Nephron progenitor cell (in vitro differentiated cells): ENCODE data around the gene AGTRAP.
A peak's percentile ranks its signal among the peaks of the same experiment; 100 is the strongest.

Source experiments
- DNase-seq: peaks from one replicate; pipeline ENCODE4 v3.0.0; 2021
- H3K27ac Mint-ChIP-seq: 2 replicates; pipeline ENCODE4 v1.8.0; 2021; ENCODE audit warnings: mild to moderate bottlenecking, moderate library complexity, mixed read lengths
- H3K27me3 Mint-ChIP-seq: 2 replicates; pipeline ENCODE4 v1.8.0; 2021; ENCODE audit warnings: mild to moderate bottlenecking, low read depth, mixed read lengths; ENCODE audit not compliant: poor library complexity
- H3K36me3 Mint-ChIP-seq: 2 replicates; pipeline ENCODE4 v1.8.0; 2021; ENCODE audit warnings: low read depth, mixed read lengths
- H3K4me1 Mint-ChIP-seq: 2 replicates; pipeline ENCODE4 v1.8.0; 2021; ENCODE audit warnings: mixed read lengths
- H3K4me3 Mint-ChIP-seq: 2 replicates; pipeline ENCODE4 v1.8.0; 2021; ENCODE audit warnings: mild to moderate bottlenecking, moderate library complexity, mixed read lengths
- H3K9me3 Mint-ChIP-seq: 2 replicates; pipeline ENCODE4 v1.8.0; 2021; ENCODE audit warnings: mild to moderate bottlenecking, moderate library complexity, mixed read lengths
- TF ChIP-seq, protein P1 (sequence below): fragments of 200-600 bp; sonication (generic); IDR thresholded peaks from 2 replicates; pipeline ENCODE4 v1.5.0; 2021; ENCODE audit warnings: antibody characterized with exemption

AGTRAP gene

GRCh38 chr1:11794446-11795237, 58.7 kb downstream of the AGTRAP start:
- Mint-ChIP-seq H3K36me3 (peaks cover 46% of the 10 kb centered on the region), H3K27ac (no peak overlapping the region), H3K9me3 (no peaks in the 10 kb centered on the region)

GRCh38 chr1:11795238-11795890, 59.4 kb downstream of the AGTRAP start:
- H3K4me3 Mint-ChIP-seq: peak overlapping the region; percentile 50
- peak overlapping the region; percentile 40 for H3K27ac Mint-ChIP-seq
- no peak for DNase-seq
- H3K9me3 Mint-ChIP-seq: no peaks in the 10 kb centered on the region
- H3K27me3 Mint-ChIP-seq: no peaks in the 10 kb centered on the region
- H3K36me3 Mint-ChIP-seq: peaks cover 50% of the 10 kb centered on the region
- H3K4me1 Mint-ChIP-seq: peaks cover 55% of the 10 kb centered on the region
- TF ChIP-seq, protein P1, sequence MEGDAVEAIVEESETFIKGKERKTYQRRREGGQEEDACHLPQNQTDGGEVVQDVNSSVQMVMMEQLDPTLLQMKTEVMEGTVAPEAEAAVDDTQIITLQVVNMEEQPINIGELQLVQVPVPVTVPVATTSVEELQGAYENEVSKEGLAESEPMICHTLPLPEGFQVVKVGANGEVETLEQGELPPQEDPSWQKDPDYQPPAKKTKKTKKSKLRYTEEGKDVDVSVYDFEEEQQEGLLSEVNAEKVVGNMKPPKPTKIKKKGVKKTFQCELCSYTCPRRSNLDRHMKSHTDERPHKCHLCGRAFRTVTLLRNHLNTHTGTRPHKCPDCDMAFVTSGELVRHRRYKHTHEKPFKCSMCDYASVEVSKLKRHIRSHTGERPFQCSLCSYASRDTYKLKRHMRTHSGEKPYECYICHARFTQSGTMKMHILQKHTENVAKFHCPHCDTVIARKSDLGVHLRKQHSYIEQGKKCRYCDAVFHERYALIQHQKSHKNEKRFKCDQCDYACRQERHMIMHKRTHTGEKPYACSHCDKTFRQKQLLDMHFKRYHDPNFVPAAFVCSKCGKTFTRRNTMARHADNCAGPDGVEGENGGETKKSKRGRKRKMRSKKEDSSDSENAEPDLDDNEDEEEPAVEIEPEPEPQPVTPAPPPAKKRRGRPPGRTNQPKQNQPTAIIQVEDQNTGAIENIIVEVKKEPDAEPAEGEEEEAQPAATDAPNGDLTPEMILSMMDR: no peak

More at GRCh38 chr1:11794446-11795237, 58.7 kb downstream of the AGTRAP start:
- Mint-ChIP-seq H3K4me1 (peaks cover 54% of the 10 kb centered on the region), H3K27me3 (no peaks in the 10 kb centered on the region), H3K4me3 (no peak overlapping the region)
- TF ChIP-seq, protein P1: no peak
- DNase-seq: no peak

- TF ChIP-seq, protein P1: no peak
- Mint-ChIP-seq H3K9me3 (no peaks in the 10 kb centered on the region), H3K27me3 (no peaks in the 10 kb centered on the region), H3K27ac (peak overlapping the region; percentile 96), H3K4me3 (peak overlapping the region; percentile 50), H3K36me3 (peaks cover 48% of the 10 kb centered on the region), H3K4me1 (peaks cover 58% of the 10 kb centered on the region)
- DNase-seq: peak; percentile 46
Observed at GRCh38 chr1:11796036-11796828, 60.3 kb downstream of the AGTRAP start.

- H3K36me3 Mint-ChIP-seq: peaks cover 34% of the 10 kb centered on the region
- peak overlapping the region; percentile 96 for H3K27ac Mint-ChIP-seq
- TF ChIP-seq, protein P1: no peak
- DNase-seq: peak; percentile 30
- no peaks in the 10 kb centered on the region for H3K27me3 Mint-ChIP-seq
- peaks cover 65% of the 10 kb centered on the region for H3K4me1 Mint-ChIP-seq
- H3K9me3 Mint-ChIP-seq: no peaks in the 10 kb centered on the region
- no peak overlapping the region for H3K4me3 Mint-ChIP-seq
Observed at GRCh38 chr1:11797525-11798216, 61.7 kb downstream of the AGTRAP start.

DNA sequence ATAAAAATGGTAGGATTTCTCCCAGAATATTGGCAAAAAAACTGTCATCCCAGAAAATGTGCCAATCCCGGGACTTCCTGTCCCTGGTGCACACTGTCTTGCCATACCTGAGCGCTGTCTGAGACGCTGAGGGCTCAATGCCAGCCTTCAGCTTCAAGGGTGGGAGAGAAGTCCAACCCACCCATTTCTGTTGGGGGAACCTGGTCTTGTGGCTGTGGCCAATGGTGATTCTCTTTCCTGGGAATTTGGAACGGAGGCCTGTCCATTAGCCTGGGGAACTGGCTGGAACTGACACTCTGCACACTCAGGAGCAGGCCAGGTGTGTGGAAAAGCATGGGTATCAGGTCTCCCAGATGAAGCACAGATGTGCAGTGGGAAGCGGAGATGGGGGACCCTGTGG, 63.2 kb downstream of the AGTRAP start:
- Mint-ChIP-seq H3K36me3 (peaks cover 32% of the 10 kb centered on the region), H3K27me3 (no peaks in the 10 kb centered on the region), H3K4me1 (peaks cover 79% of the 10 kb centered on the region), H3K9me3 (no peaks in the 10 kb centered on the region), H3K27ac (peak overlapping the region; percentile 48), H3K4me3 (no peak overlapping the region)
- no peak for DNase-seq
- TF ChIP-seq, protein P1: no peak
